Epithelial cell of proximal tubule (primary cell): ENCODE results near the gene ANKRD33B. TPM values are rescaled to one million over a fixed set of nuclear protein-coding genes. Genes with fewer than 3 reads are reported as not detected.

Experiments
- DNase-seq: peaks from one replicate; pipeline ENCODE4 v3.0.0-alpha.2; 2011; ENCODE audit warnings: low read depth
- H3K4me3 ChIP-seq: 2 replicates; pipeline ENCODE4 v1.5.1; 2011; ENCODE audit warnings: low read depth, mild to moderate bottlenecking, low read length
- total RNA-seq: library from RNA; depleted of rRNA; stranded (reverse); fragments of >200 nt; gene quantifications from 2 replicates; pipeline ENCODE4 v1.2.3, GENCODE V29; 2015
- TF ChIP-seq, protein P1 (sequence below): conservative IDR thresholded peaks from 2 replicates; pipeline ENCODE4 v1.5.1; 2012; ENCODE audit warnings: low read depth, mild to moderate bottlenecking, low read length

Gene ANKRD33B
- total RNA-seq, 1 donor from 2014 or later = 2.3 TPM

DNA sequence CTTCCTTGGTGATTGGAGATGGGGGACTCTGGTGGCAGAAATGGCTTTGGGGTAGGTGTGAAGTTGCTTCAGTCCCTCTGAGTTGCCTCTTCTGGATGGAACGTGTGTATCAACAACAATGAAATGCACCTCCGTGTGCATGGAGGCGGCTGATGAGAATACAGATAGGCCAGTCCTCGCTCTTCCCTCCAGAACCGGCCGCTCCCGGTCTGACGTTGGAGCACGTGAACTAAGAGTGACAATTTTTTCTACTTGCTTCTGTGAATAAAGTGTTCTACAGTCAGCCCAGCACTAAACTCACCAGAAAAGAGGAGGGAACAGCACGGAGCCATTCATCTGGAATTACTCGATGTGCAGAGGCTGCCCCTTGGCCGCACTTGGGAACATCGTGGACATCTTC lies 90.7 kb downstream of the ANKRD33B start:
- no peak overlapping the region for H3K4me3 ChIP-seq
- TF ChIP-seq, protein P1, sequence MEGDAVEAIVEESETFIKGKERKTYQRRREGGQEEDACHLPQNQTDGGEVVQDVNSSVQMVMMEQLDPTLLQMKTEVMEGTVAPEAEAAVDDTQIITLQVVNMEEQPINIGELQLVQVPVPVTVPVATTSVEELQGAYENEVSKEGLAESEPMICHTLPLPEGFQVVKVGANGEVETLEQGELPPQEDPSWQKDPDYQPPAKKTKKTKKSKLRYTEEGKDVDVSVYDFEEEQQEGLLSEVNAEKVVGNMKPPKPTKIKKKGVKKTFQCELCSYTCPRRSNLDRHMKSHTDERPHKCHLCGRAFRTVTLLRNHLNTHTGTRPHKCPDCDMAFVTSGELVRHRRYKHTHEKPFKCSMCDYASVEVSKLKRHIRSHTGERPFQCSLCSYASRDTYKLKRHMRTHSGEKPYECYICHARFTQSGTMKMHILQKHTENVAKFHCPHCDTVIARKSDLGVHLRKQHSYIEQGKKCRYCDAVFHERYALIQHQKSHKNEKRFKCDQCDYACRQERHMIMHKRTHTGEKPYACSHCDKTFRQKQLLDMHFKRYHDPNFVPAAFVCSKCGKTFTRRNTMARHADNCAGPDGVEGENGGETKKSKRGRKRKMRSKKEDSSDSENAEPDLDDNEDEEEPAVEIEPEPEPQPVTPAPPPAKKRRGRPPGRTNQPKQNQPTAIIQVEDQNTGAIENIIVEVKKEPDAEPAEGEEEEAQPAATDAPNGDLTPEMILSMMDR = no peak
- no peak for DNase-seq

DNA sequence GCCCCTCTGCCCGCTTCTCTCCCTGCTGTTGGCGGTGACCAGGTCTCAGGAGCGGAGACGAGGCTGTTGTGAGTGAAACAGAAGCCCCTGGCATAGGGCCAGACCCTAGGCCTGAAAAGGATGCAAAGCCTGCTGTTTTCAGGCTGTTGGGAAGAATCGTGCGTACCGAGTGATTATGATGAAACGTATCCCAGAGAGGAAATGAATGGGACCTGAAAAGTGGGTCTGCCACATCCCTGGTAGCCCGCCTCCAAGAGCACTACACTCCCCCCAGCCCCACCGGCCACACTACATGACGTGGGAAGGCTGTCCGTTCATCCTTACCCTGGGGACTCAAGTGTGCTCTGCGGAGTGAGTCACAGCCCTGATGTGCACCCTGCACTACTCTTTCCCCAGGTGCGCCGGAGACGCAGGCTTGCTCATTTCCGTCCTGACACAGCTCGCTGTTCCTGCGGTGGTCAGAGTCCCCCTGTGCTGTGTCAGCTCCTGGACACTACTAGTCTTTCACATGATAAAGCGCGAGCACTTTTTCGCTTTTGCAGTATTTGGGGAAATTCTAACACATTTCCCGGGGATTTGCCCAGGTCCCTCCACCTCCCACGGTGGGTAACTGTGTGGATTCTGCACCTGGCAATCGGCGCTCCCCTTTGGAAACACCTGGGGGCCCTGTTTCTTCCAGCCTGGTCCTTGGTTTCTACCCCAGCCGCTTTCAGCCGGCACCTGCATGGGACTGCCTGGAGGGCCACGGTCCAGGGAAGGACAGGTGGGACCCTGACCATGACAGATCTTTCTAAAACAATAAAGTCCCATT lies 91.5 kb downstream of the ANKRD33B start:
- no peak overlapping the region for H3K4me3 ChIP-seq
- no peak for DNase-seq
- TF ChIP-seq, protein P1 = no peak

DNA sequence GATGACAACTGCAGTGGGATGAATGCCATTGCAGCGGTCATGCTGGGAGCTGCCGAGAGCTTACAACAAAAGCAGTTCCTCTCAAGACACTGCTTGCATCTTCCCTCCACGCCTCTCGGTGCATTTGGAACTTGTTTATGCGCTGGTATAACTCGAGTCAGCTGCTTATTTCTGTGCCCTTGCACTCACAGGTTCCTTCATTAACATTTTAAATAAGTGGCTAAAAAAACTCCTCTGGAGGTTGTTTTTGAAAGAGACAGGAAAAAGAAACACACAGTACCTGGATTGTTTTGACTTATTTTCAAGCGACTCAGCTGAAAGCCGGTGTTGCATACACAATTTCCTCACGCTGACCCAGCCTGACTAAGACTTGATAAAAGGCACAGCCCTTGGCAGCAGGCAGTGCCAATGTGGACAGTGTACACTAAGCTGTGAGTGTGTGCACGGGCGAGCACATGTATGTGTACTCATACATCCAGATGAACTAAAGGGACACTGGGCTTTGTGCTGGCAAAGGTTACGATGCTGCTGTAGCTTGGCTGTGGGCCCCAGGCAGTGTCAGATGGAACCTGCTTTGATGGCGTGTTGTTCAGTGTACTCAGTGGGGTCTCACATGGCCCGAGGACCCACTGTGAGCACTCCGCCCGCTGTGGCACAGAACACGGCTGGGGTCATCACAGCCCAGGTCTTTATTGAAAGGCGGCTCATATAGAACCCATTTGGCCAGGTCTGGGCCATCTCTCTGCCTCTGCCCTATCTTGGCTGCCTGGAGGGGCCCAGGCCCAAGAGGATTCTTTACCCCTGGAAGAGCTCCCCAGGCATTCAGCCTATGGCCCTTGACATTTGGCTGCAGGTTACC lies 92.3 kb downstream of the ANKRD33B start:
- H3K4me3 ChIP-seq = no peak overlapping the region
- TF ChIP-seq, protein P1 = no peak
- DNase-seq = no peak

DNA sequence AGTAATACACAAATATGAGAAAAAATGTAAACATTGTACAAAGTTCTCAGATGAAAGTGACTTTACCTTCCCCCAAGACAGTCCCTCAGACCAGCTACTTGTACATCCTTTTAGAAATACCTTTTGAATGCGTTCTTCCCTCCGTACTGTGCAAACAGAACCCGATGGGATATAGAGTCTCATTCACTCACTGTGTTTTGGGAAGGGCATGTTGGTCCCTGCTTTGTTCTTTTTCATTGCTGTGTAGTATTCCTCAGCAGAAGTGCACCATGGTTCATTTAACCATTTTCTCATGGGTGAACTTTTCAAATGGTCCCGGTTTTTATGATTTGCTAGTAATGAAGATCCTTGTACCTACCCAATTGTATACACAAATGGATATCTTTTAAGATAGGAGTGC lies 94.4 kb downstream of the ANKRD33B start:
- DNase-seq = no peak
- H3K4me3 ChIP-seq = no peak overlapping the region
- TF ChIP-seq, protein P1 = no peak

DNA sequence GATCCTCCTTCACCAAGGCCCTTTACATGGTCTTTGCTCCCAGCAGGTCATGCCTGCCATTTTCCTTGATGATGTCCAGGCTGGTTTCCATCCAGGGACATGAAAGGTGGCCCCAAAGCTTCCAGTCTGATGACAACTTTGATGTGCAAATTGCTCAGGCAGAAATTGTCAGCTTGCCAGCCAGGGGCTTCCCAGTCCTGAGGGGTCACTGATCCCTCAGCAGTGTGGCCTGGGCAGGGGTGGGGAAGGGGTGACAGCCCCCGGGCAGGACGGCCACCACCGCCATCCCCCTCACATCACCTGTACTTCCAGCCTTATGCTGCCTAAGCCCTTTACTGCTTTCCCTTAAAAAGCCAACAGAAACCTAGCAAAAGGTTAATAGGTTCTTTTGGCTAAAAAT lies 96.3 kb downstream of the ANKRD33B start:
- no peak overlapping the region for H3K4me3 ChIP-seq
- TF ChIP-seq, protein P1 = no peak
- no peak for DNase-seq

DNA sequence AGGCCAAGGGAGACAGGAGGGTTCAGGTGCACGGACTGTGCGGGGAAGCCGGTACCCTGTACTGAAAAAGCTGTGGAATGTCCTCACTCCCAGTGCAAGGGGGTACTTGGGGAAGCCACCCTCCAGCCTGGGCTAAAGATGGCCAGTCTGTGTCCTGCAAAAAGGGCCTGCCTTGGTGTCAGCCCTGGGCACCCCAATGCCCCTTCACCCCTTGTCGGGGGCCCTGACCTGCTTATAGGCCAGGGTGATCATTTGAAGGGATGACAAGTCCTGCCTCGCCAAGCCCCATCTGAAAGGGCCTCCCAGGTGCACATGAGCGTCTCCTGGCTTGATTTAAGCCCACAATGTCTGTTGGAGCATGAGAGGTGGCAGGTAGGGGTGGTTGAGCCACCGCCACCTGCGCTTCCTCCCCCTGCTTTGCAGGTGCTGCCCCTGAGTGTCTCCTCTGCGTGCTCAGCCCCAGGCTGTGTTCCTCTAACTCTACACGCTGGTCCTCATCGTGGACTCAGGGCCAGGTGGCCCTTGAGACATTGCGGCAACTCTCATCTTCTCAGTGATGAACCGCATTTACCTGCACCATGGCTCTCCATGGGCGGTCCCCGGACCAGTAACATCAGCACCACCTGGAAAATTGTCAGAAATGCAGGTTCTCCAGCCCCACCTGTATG lies 97.0 kb downstream of the ANKRD33B start:
- H3K4me3 ChIP-seq = no peak overlapping the region
- no peak for DNase-seq
- TF ChIP-seq, protein P1 = no peak
